ES-I3 (cell line): Measurements from ENCODE around the gene SLC16A7.

Experiments
- H3K36me3 ChIP-seq: 2 replicates; pipeline ENCODE4 v1.6.1; 2013; ENCODE audit warnings: mild to moderate bottlenecking, low read length, control low read depth, moderate library complexity; ENCODE audit not compliant: insufficient read depth
- H3K4me1 ChIP-seq: 2 replicates; pipeline ENCODE4 v1.6.1; 2013; ENCODE audit warnings: mild to moderate bottlenecking, control low read depth, low read length; ENCODE audit not compliant: insufficient read depth
- H3K9ac ChIP-seq: 2 replicates; pipeline ENCODE4 v1.6.1; 2013; ENCODE audit warnings: low read depth, mild to moderate bottlenecking, low read length, moderate library complexity
- H3K9me3 ChIP-seq: 2 replicates; pipeline ENCODE4 v1.6.1; 2013; ENCODE audit warnings: mild to moderate bottlenecking, low read length, moderate library complexity; ENCODE audit not compliant: control insufficient read depth, insufficient read depth

The SLC16A7 gene

DNA sequence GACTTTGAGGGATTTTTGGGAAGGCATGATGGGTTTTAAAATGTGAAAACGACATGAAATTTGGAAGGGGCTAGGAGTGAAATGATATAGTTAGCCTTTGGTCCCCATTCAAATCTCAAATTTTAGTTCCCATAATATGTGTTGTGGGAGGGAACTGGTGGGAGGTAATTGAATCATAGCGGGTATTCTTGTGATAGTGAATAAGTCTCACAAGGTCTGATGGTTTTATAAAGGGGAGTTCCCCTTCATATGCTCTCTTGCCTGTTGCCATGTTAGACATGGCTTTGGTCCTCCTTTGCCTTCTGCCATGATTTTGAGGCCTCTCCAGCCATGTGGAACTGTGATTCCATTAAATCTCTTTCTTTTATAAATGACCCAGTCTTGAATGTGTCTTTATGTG lies 72.8 kb downstream of the SLC16A7 start:
- H3K36me3 ChIP-seq, result no peaks in the 10 kb centered on the region
- H3K4me1 ChIP-seq, result no peaks in the 10 kb centered on the region
- peaks cover 8% of the 10 kb centered on the region for H3K9me3 ChIP-seq
- no peak overlapping the region for H3K9ac ChIP-seq

DNA sequence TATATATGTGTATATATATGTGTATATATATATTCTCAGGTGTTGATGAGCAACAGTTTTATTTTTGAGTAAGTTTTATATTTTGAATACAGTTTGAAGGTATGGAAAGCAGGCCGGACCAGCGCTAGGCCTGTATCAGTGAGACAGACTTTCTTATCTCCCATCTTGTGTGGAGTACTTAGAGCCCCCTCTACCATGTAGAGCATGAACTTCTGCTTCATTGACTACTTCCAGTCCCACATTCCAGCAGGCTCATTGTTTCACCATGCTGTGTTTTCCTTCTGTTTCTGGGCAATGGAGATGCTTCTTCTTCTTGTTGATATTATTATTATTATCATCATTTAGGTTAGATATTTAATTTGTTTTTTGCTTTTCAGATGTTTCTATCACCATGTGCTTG lies 76.4 kb downstream of the SLC16A7 start:
- Histone ChIP-seq H3K9ac (no peak overlapping the region), H3K4me1 (no peaks in the 10 kb centered on the region), H3K9me3 (peaks cover 6% of the 10 kb centered on the region), H3K36me3 (no peaks in the 10 kb centered on the region)

DNA sequence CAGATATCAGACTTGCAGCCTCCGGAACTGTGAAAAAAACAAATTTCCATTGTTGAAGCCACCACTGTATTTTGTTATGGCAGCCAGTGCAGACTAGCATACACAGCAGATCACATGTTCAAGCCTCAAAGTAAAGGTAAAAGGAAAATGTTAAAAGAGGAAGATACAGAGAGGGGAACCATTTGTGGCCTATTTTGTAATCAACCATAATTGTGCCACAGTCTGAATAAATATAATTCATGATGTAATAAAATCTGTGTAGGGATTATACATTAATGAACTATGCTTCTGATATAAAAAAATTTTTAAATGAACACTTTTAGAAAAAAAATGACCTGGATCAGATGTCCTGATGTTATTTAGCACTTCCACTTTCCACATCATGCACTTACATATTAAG lies 79.6 kb downstream of the SLC16A7 start:
- H3K9me3 ChIP-seq, result no peaks in the 10 kb centered on the region; the same call in 1 of the 2 replicates
- H3K36me3 ChIP-seq, result no peaks in the 10 kb centered on the region
- H3K4me1 ChIP-seq, result no peaks in the 10 kb centered on the region
- no peak overlapping the region for H3K9ac ChIP-seq

DNA sequence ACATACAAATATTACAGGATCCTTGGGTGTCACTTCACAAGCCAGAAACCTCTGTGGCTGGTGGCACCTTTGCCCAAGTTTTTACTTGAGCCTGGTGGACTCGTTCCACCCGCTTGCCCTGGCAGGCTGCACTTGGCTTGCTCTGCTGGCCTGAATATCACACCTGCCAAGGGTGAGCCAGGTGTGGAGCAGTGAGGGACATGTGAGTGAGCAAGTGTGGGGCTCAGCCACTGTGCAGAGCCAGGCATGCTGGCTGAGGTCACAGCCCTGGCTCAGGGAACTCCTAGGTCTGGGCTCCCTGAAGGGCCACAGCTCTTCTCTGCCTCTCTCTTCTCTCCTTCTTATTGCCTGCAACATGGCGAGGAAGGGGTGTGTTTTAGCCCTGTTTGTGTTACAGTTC lies 82.0 kb downstream of the SLC16A7 start:
- Histone ChIP-seq H3K4me1 (no peaks in the 10 kb centered on the region), H3K9ac (no peak overlapping the region), H3K9me3 (no peaks in the 10 kb centered on the region; the same call in 1 of the 2 replicates), H3K36me3 (no peaks in the 10 kb centered on the region)

DNA sequence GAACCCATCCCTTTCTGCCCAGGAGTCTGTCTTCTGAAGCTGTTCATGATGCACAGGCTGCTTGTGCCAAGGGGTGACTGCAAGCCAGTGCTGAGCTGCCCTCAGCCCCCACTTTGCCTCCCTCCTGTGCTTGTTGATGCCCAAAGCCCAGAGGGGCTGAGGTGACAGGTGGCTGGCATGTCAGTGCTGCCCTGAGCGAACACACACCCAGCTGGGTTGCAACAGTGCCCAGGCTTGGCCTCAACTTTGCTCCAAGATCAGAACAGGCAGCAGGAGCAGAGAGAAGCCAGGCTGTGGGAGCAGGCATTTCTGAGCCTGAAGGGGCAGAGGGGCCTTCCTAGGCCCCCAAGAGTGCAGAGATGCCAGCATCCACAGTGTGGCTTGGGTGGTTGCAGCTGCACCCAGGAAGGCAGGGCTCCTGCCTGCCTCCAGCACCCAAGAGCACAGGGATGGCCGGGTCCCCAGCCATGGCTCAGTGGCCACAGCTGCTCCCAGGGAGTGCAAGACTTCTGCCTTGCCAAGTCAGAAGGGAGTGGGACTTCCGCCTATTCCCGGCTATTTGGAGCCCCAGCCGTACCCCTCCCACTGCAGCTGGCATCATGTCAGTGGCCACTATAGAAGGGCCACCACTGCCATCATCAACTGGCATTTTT lies 83.1 kb downstream of the SLC16A7 start:
- Histone ChIP-seq H3K9ac (no peak overlapping the region), H3K36me3 (no peaks in the 10 kb centered on the region), H3K9me3 (no peaks in the 10 kb centered on the region), H3K4me1 (no peaks in the 10 kb centered on the region)

DNA sequence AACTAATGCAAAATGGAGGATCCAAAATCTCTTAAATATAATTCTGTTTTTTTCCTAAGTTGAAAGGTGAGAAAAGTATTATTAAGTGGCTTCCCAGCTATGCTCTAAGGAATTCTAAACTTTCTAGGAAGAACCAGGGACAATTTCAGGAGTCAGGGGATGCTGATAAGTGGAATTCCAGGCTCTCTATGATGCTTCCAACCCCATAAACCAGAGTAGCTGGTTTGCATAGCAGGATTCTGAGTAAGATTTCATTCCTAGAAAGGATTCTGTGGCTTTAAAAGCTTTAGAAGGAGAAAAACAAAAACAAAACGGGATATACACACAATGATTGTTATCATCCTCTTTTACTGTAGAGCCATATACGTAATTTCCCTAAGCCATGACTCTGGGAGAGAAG lies 93.9 kb downstream of the SLC16A7 start:
- H3K9ac ChIP-seq, result no peak overlapping the region
- H3K4me1 ChIP-seq, result no peaks in the 10 kb centered on the region
- H3K36me3 ChIP-seq, result no peaks in the 10 kb centered on the region
- H3K9me3 ChIP-seq, result no peaks in the 10 kb centered on the region

DNA sequence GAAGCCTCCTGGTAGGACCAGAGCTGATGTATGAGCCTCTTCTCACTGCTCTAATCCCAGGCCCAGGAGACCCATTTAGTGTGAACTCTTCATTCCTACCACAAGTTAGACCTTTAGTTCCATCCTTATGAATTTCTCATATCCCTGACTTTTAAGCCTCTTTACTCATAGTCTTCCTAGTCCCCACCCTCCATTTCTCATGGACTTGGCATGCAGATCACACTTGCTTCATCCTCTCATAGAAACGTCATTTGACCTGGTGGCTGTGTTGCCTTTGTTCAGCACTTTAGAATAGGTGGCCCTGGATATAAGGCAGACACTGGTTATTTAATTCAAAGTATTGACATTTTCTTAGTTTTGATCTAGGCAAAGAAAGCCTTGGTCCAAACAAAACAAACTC lies 99.5 kb downstream of the SLC16A7 start:
- Histone ChIP-seq H3K4me1 (no peaks in the 10 kb centered on the region), H3K9me3 (no peaks in the 10 kb centered on the region), H3K9ac (no peak overlapping the region), H3K36me3 (no peaks in the 10 kb centered on the region)

DNA sequence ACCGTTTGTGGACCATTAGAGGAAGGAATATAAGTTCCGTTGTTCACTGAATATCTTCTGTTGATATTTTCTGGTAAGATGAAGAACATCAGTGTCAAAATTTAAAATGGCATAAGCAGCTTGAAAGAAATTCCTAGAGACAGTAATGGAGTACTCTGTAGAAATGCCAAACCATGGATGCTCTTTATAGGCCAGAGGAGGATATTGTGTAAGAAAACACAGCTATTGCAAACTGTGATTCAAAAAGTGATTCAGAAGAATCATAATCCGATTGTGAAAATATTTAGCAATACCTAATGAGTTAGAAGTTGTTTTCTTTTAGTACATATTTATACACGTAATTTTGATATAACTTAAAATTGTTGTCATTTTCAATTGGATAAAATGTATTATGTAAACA lies 102.8 kb downstream of the SLC16A7 start:
- Histone ChIP-seq H3K4me1 (no peaks in the 10 kb centered on the region), H3K36me3 (no peaks in the 10 kb centered on the region)

DNA sequence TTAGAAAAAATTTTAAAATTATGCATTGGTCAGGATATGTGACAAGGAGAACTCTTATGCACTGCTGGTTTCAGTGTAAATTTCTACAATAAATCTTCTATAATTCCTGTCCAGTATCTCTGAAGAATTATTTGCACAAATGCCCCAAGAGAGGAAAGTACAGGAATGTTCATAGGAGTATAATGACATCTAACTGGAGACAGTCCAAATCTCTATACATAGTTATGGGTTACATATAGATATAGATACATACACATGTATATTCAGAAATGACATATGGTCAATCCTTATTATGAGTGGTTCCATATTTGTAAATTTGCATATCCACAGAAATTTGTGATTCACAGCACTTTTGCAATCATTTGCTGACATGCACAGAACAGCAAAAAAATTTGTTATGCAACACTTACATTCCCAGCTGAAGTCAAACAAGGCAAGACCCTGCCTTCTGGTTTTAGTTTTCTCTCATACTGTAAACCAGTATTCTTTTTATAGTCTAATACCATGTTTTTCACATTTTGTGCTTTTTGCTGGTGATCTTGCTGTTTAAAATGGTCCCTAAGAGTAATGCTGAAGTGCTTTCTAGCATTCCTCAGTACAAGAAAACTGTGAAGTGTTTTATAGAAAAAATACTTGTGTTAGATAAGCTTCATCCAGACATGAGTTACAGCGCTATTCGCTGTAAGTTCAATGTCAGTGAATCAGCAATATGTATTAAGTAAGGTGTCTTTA lies 103.8 kb downstream of the SLC16A7 start:
- Histone ChIP-seq H3K9ac (no peak overlapping the region), H3K36me3 (no peaks in the 10 kb centered on the region), H3K4me1 (no peaks in the 10 kb centered on the region), H3K9me3 (no peaks in the 10 kb centered on the region)

More for the DNA sequence above, 102.8 kb downstream of the SLC16A7 start:
- H3K9me3 ChIP-seq, result no peaks in the 10 kb centered on the region
- no peak overlapping the region for H3K9ac ChIP-seq

DNA sequence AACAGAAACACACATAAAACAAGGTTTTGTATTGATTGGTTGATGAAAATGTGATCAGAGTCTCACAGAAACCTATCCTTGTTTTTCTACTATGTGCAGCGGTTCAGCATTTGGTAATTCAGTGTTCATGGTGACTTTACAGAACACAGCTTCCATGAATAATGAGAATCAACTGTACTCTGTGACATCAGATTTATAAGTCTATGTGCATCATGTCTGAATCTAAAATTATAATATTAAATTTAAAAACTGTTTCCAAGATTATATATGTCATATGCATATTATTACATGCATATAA lies 104.3 kb downstream of the SLC16A7 start:
- Histone ChIP-seq H3K4me1 (no peaks in the 10 kb centered on the region), H3K36me3 (no peaks in the 10 kb centered on the region), H3K9ac (no peak overlapping the region), H3K9me3 (no peaks in the 10 kb centered on the region)

DNA sequence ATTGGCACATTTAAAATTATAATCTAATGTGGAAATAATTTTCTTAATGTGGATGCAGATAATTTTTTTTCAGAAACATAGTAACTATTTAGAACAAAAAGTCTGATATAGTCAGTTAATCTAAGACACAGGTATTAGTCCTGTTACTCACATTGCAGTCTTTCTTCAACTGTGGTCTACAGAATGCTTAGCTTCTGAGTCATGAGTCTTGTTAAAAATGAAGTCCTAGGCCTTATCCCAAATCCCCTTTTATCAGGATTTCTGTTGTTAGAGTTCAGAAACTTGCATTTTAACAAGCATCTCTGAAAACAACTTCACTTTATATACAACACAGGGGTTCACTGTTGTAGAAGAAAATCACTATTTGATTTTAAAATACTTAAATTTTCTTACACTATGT lies 112.2 kb downstream of the SLC16A7 start:
- Histone ChIP-seq H3K36me3 (no peaks in the 10 kb centered on the region), H3K4me1 (no peaks in the 10 kb centered on the region), H3K9me3 (no peaks in the 10 kb centered on the region), H3K9ac (no peak overlapping the region)

DNA sequence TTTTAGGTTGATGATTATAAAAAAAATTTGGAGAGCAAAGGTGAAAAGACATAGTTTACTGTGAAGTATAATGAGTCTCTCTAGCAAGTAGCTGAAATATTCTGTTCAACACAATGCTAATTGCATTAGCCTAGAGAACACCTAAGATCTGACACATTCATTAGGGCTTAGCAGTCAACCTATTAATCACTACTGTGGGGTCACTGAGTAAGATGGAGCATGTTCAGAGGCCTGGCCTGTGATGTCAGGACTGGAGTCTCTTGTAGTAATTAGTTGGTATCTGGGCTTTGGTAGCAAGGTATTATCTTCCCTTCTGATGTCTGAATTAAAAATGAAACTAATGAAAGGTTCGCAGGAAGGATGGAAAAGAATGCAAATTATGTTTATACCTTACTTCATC lies 112.7 kb downstream of the SLC16A7 start:
- Histone ChIP-seq H3K9me3 (no peaks in the 10 kb centered on the region), H3K9ac (no peak overlapping the region), H3K4me1 (no peaks in the 10 kb centered on the region), H3K36me3 (no peaks in the 10 kb centered on the region)

DNA sequence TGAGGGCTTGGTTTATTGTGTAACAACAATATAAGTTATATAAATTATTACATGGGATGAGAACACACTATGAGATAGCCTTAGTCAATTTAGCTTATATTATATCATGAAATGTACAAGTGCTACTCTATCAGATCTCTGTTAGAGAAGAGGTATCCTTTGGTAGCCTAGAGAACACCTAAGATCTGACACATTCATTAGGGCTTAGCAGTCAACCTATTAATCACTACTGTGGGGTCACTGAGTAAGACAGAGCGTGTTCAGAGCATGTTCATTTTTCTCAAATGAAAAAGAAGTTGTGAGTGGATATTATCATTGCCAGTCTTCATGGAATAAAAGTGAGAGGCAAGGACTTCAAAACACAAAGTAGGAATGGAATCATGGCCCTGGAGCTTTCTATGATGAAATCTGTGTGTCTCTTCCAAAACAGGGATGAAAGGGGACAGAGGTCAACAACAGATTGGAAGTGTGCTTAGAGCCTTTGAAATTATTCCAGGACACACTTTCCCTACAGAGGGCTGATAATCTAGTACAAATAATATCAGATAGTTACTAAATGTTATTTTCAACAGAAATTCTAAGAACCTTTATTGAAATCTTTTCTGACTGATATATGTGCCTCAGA lies 114.3 kb downstream of the SLC16A7 start:
- H3K9me3 ChIP-seq, result no peaks in the 10 kb centered on the region
- no peaks in the 10 kb centered on the region for H3K36me3 ChIP-seq
- no peak overlapping the region for H3K9ac ChIP-seq
- no peaks in the 10 kb centered on the region for H3K4me1 ChIP-seq

DNA sequence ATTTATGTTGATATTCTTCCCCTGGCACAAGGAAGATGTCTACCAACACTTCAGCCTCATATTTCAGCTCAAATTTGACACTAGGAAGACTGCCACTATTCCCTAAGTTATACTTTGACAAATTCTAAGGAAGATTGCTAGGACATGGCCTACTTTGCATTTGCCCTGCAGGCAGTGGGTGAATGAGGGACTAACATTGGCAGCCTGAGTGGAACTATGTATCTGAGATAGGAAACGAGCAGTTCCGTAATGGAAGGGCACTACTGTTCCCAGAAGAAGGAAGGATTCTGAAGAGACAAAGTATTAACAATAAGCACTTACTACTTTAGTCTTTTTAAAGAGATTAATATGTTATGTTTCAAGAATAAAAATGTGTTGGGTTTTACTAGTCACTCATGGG lies 115.1 kb downstream of the SLC16A7 start:
- Histone ChIP-seq H3K9me3 (no peaks in the 10 kb centered on the region), H3K36me3 (no peaks in the 10 kb centered on the region), H3K4me1 (no peaks in the 10 kb centered on the region), H3K9ac (no peak overlapping the region)

DNA sequence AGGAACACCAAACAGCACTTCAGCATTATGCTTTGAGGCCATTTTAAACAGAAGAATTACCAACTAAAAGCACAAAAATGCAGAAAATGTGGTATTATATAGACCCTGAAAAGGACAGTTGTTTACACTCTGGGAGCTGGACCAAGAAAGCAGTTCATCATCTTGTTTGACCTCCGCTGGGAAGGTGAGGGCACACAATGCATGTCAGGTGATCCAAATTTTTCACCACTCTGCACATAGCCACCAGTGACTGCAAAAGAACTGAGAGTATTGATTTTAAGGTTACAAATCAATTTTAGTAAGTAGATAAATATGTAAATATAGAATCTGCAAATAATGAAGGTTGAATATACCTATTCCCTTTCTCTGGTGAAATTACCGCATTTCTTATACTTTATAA lies 119.6 kb downstream of the SLC16A7 start:
- Histone ChIP-seq H3K9ac (no peak overlapping the region), H3K9me3 (no peaks in the 10 kb centered on the region), H3K36me3 (no peaks in the 10 kb centered on the region), H3K4me1 (no peaks in the 10 kb centered on the region)
